AG04449 (cell line): ENCODE results near the gene ZNF195.
"Not testable (repeated sequence)": the region's sequence is repeated elsewhere in the genome, so short reads cannot be mapped to it uniquely, and the experiment has no call there.

Experiments
- CTCF ChIA-PET: fragments of 350-600 bp; formaldehyde crosslinking; extraction: SDS; loops from one replicate; lab custom pipeline; 2021; ENCODE audit warnings: antibody characterized with exemption; lab: Yijun Ruan, JAX
- POLR2A ChIA-PET: fragments of 400-600, 350-600 bp; formaldehyde crosslinking; extraction: SDS; loops from one replicate; lab custom pipeline; 2020; ENCODE audit warnings: antibody characterized with exemption, inconsistent platforms; lab: Yijun Ruan, JAX
- DNase-seq: peaks from one replicate; pipeline ENCODE4 v3.0.0-alpha.2; 2010; ENCODE audit warnings: low read depth, low spot score
- H3K4me3 ChIP-seq: 2 replicates; pipeline ENCODE4 v1.5.1; 2011; ENCODE audit warnings: low read depth, mild to moderate bottlenecking, control low read depth, low read length
- TF ChIP-seq, protein P1 (sequence below): IDR thresholded peaks from one replicate; pipeline ENCODE4 v1.5.1; 2011; ENCODE audit warnings: mild to moderate bottlenecking, moderate library complexity, low read length, control low read depth, inconsistent platforms; ENCODE audit not compliant: insufficient read depth; ENCODE audit errors: missing control alignments

Gene ZNF195

DNA sequence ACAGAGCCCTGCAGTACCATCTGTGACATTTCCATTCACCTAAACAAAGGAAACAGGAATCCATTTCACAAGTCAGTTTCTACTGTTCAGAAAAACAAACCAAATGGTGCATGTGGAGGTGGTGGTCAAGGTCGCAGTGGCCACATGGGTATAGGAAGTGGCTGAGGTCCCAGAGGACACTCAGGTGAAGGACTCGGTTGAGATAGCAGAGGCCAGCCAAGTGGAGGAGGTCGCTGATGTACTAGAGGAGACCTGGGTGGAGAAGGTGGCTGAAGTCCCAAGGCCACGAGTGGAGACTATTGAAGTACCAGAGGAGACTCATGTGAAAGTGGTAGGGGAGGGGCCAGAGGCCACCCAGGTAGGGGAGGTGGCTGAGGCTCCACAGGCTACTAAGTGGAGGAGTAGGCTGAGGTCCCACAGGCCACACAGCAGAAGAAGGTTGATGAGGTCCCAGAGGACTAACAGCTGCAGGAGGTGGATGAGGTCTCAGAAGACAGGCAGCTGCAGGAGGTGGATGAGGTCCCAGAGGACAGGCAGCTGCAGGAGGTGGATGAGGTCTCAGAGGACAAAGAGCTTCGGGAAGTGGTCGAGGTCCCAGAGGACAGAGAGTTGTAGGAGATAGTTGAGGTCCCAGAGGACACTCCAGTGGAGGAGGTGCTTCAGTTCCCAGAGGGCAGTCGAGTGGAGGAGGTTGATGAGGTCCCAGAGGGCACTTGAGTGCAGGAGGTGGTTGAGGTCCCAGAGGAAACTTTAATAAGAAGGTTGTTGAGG, 40.2 kb downstream of the ZNF195 start:
- TF ChIP-seq, protein P1, sequence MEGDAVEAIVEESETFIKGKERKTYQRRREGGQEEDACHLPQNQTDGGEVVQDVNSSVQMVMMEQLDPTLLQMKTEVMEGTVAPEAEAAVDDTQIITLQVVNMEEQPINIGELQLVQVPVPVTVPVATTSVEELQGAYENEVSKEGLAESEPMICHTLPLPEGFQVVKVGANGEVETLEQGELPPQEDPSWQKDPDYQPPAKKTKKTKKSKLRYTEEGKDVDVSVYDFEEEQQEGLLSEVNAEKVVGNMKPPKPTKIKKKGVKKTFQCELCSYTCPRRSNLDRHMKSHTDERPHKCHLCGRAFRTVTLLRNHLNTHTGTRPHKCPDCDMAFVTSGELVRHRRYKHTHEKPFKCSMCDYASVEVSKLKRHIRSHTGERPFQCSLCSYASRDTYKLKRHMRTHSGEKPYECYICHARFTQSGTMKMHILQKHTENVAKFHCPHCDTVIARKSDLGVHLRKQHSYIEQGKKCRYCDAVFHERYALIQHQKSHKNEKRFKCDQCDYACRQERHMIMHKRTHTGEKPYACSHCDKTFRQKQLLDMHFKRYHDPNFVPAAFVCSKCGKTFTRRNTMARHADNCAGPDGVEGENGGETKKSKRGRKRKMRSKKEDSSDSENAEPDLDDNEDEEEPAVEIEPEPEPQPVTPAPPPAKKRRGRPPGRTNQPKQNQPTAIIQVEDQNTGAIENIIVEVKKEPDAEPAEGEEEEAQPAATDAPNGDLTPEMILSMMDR: no peak
- no peak for DNase-seq
- CTCF ChIA-PET: interaction anchor here (3.0 kb wide), 1 partner anchor 69 kb away, joined by 21 read pairs; no protein-coding TSS in a partner anchor
- no peak overlapping the region for H3K4me3 ChIP-seq
- POLR2A ChIA-PET: no interaction called here

DNA sequence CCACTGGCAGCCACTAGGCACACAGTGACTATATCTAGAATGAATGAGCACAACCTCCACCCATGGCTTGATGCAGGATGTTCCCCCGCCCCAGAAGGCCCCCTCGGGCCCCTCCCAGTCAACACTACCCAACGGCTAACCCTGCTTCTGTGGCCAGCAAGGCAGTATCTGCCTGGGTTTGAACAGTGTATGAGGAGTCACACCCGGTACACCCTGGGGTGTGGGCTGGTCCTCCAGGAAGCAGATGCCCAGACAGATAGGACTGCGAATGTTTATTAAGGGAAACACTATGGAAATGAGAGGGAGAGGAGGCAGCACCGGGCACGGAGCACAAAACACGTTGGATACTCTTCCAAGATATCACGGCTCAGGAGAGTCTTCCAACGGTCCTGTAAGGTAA, 42.5 kb downstream of the ZNF195 start:
- CTCF ChIA-PET, POLR2A ChIA-PET, DNase-seq, H3K4me3 ChIP-seq: not testable (repeated sequence)

DNA sequence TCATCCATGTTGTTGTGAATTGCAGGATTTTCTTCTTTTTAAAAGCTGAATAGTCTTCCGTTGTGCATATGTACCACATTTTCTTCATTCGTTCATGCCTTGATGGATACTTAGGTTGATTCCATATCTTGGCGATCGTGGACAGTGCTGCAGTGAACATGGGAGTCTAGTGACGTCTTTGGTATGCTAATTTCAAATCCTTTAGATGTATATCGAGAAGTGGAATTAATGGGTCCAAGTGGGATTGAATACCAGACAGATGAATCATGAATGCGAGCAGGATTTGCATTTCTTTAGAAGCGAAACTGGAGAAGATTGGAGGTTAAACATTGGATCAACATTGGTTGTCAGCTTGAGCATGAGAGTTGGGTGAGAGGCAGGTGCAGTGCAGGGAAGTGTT, 45.8 kb downstream of the ZNF195 start:
- CTCF ChIA-PET, POLR2A ChIA-PET: not testable (repeated sequence)

DNA sequence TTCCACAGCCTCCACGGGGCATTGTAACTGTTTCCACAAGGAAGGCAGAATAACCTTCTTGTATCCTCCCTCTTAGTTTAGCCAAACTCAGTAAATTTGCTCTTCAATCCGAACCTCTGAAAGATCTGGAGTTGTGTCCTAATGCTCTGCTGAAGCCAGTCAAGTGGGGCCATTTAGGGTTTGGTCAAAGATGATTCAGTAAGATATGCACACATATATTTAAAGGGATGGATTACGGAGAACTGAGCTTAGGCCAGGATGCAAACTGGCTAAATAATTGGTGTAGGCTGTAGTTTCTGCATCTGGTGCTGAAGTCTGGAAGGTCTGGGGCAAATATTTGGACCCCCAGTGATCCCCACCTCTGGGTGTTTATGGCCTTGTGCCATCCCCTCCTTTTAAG, 47.9 kb downstream of the ZNF195 start:
- H3K4me3 ChIP-seq, POLR2A ChIA-PET, DNase-seq, CTCF ChIA-PET: not testable (repeated sequence)

More for the DNA sequence above, 45.8 kb downstream of the ZNF195 start:
- not testable (repeated sequence) for DNase-seq, H3K4me3 ChIP-seq

DNA sequence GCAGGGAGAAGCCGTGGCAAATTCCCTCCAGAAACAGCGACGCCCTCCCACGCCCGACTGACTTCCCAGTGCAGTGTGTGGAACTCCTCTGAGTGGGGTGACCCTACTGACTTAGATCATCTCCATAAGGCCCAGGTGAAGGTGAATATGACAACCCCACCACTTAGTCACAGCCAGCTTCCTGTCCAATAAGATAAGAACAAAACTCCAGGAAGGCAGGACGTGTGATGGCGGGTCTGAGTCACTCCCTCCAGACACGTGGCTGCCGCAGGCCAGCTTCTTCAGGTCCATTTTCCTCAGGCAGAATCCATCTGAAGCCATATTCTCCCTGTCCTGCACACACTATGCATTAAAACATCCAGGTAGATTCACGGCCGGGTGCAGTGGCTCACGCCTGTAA, 48.9 kb downstream of the ZNF195 start:
- POLR2A ChIA-PET, DNase-seq, H3K4me3 ChIP-seq, CTCF ChIA-PET: not testable (repeated sequence)

DNA sequence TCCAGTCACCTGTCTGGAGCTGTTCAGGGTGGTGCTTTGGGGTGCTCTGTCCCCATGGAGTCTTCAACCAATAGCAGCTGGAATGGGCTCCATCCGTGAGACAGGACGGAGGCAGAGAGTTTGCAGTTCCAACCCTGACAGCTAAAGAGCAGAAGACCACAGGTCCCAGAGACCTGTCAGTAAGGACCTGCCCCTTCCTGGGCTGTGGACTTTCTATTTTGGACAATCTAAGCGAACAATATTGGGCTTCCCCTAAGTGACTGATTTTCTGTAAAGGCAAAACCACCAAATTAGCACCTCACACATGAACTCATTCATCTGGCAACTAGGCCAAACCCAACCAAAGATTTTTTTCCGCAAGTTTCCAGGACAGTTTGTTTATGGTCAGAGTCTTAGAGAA, 50.4 kb downstream of the ZNF195 start:
- H3K4me3 ChIP-seq, CTCF ChIA-PET, POLR2A ChIA-PET, DNase-seq: not testable (repeated sequence)

DNA sequence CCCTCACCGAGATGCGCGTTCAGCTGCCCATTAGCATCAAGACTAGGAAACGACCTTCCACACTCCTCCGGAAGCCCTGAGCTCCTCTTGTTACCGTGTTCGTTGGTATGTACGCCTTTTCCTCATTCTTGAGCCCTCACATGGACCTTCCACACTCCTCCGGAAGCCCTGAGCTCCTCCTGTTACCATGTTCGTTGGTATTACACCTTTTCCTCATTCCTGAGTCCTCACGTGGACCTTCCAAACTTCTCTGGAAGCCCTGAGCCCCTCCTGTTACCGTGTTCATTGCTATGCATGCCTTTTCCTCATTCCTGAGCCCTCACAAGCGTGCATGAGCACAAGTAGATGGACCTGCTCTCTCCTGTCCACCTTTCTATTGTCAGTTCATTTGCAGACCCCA, 52.5 kb downstream of the ZNF195 start:
- H3K4me3 ChIP-seq, POLR2A ChIA-PET, CTCF ChIA-PET, DNase-seq: not testable (repeated sequence)

DNA sequence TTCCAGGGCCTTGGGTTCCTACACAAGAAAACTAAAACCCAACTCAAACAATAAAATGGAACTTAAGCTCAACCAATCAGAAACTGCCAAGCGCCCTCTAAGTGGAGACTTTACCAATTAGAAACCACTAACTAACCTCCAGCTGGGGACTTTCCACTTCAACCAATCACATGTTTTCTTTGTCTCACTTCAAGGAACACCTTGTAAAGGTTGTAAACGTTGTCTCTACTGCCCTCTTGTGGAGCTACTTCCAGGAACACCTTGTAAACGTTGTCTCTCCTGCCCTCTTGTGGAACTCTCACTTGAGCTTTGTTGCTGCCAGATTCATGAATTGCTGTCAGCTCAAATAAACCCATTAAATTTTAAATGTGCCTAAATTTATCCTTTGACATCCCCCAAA, 54.2 kb downstream of the ZNF195 start:
- CTCF ChIA-PET, POLR2A ChIA-PET, H3K4me3 ChIP-seq, DNase-seq: not testable (repeated sequence)
